Measurements from ENCODE around the gene PRKCH.

PRKCH gene

GRCh38 chr14:61403411-61403810 lies 82.0 kb downstream of the PRKCH start:
- no peaks in the 10 kb centered on the region for H3K79me2 ChIP-seq (ENCODE audit: insufficient read depth, low read length)
- H3K4me3 ChIP-seq (ENCODE audit: insufficient read depth, low read length, poor library complexity, severe bottlenecking) = no peak overlapping the region
- no peaks in the 10 kb centered on the region for H3K36me3 ChIP-seq (ENCODE audit: low read length)
- no peaks in the 10 kb centered on the region for H3K9me3 ChIP-seq (ENCODE audit: insufficient read depth, low read length)
- no peaks in the 10 kb centered on the region for H3F3A ChIP-seq (ENCODE audit: insufficient read depth)
- H3K9ac ChIP-seq (ENCODE audit: low read length) = no peak overlapping the region
- no peak overlapping the region for H3K27ac ChIP-seq (ENCODE audit: low read depth, low read length)
- H3K4me2 ChIP-seq (ENCODE audit: low read depth, low read length, poor library complexity, severe bottlenecking) = no peak overlapping the region
- TF ChIP-seq EZH2phosphoT487 (conservative IDR thresholded peaks at IDR 0.05; ENCODE audit: low read length) (no peak), CTCF (IDR thresholded peaks at IDR 0.05; ENCODE audit: insufficient read depth, low read length, poor library complexity, severe bottlenecking) (no peak)
- no peaks in the 10 kb centered on the region for H3K27me3 ChIP-seq (ENCODE audit: low read length)
- H4K20me1 ChIP-seq (ENCODE audit: low read depth, low read length) = no peaks in the 10 kb centered on the region
- H3K9me2 ChIP-seq (replicated peaks; ENCODE audit: insufficient read depth, low read length) = no peaks in the 10 kb centered on the region
- H2AFZ ChIP-seq (ENCODE audit: low read depth, low read length, severe bottlenecking) = no peak overlapping the region

GRCh38 chr14:61404637-61405036 lies 83.3 kb downstream of the PRKCH start:
- no peak overlapping the region for H2AFZ ChIP-seq (ENCODE audit: low read depth, low read length, severe bottlenecking)
- H3K9ac ChIP-seq (ENCODE audit: low read length) = no peak overlapping the region
- no peaks in the 10 kb centered on the region for H3F3A ChIP-seq (ENCODE audit: insufficient read depth)
- H3K9me3 ChIP-seq (ENCODE audit: insufficient read depth, low read length) = no peaks in the 10 kb centered on the region
- no peak overlapping the region for H3K4me3 ChIP-seq (ENCODE audit: insufficient read depth, low read length, poor library complexity, severe bottlenecking)
- TF ChIP-seq EZH2phosphoT487 (conservative IDR thresholded peaks at IDR 0.05; ENCODE audit: low read length) = no peak
- no peak for TF ChIP-seq CTCF (IDR thresholded peaks at IDR 0.05; ENCODE audit: insufficient read depth, low read length, poor library complexity, severe bottlenecking)
- H4K20me1 ChIP-seq (ENCODE audit: low read depth, low read length) = no peaks in the 10 kb centered on the region
- no peaks in the 10 kb centered on the region for H3K27me3 ChIP-seq (ENCODE audit: low read length)
- H3K9me2 ChIP-seq (replicated peaks; ENCODE audit: insufficient read depth, low read length) = no peaks in the 10 kb centered on the region
- H3K79me2 ChIP-seq (ENCODE audit: insufficient read depth, low read length) = no peaks in the 10 kb centered on the region
- H3K36me3 ChIP-seq (ENCODE audit: low read length) = no peaks in the 10 kb centered on the region
- no peak overlapping the region for H3K4me2 ChIP-seq (ENCODE audit: low read depth, low read length, poor library complexity, severe bottlenecking)
- no peak overlapping the region for H3K27ac ChIP-seq (ENCODE audit: low read depth, low read length)

- Histone ChIP-seq H3K27me3 (ENCODE audit: low read length) (no peaks in the 10 kb centered on the region), H3K4me2 (ENCODE audit: low read depth, low read length, poor library complexity, severe bottlenecking) (no peak overlapping the region), H2AFZ (ENCODE audit: low read depth, low read length, severe bottlenecking) (no peak overlapping the region)
Observed at GRCh38 chr14:61406198-61406597, 84.8 kb downstream of the PRKCH start.

More at GRCh38 chr14:61406198-61406597, 84.8 kb downstream of the PRKCH start:
- H3K9me2 ChIP-seq (replicated peaks; ENCODE audit: insufficient read depth, low read length) = no peaks in the 10 kb centered on the region
- H3K9me3 ChIP-seq (ENCODE audit: insufficient read depth, low read length) = no peaks in the 10 kb centered on the region
- no peaks in the 10 kb centered on the region for H3K79me2 ChIP-seq (ENCODE audit: insufficient read depth, low read length)
- H4K20me1 ChIP-seq (ENCODE audit: low read depth, low read length) = no peaks in the 10 kb centered on the region
- no peak overlapping the region for H3K27ac ChIP-seq (ENCODE audit: low read depth, low read length)
- TF ChIP-seq CTCF (IDR thresholded peaks at IDR 0.05; ENCODE audit: insufficient read depth, low read length, poor library complexity, severe bottlenecking) (no peak), EZH2phosphoT487 (conservative IDR thresholded peaks at IDR 0.05; ENCODE audit: low read length) (no peak)
- H3K9ac ChIP-seq (ENCODE audit: low read length) = no peak overlapping the region
- no peaks in the 10 kb centered on the region for H3K36me3 ChIP-seq (ENCODE audit: low read length)
- no peaks in the 10 kb centered on the region for H3F3A ChIP-seq (ENCODE audit: insufficient read depth)
- H3K4me3 ChIP-seq (ENCODE audit: insufficient read depth, low read length, poor library complexity, severe bottlenecking) = no peak overlapping the region

Measured in SU-DHL-6 (cell line).